Measurements from ENCODE around the gene FAM186B. TPM values are rescaled to one million over a fixed set of nuclear protein-coding genes. Genes with fewer than 3 reads are reported as not detected.

Gene FAM186B
- total RNA-seq, 4 donors from 2014 or later = 0.31 to 0.69 TPM; not detected in 2

DNA sequence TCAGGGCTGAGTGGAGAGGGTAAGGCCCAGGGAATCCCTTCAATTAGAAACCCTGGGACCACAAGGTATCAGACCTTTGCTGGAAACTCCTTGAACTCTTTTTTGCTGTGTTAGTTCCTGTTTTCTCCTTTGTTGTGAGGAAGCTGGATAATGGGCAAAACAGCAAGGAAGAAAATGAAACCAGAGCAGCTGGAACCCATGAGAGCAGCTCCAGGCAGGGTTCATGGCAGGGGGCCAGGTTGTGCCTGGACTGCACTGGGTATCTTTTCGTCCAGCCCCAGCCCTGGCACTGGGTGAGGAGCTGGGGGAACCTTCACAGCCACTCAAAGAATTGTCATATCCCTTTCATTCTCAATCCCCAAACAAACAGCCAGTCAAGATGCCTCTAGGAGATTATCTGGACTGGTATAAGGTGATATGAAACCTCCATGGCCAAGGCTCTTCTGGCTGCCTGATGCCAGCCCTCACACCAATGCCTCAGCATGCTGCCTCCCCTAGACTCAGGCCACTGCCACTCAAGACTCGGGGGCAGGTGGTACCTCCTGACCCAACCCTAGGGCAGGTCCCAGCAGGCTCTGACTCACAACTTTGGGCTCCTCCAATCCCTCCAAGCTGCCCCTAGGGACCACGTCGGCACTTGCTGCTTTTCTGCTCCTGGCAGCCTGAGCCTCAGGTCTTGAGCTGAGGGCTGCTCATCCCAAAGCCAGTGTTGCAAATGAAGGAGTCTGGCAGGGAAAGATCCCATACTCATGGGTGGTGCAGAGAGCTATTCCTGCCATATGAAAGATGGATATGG is 16.5 kb downstream of the FAM186B start:
- H3K27ac ChIP-seq = no peak overlapping the region
- 40% methylated on average over 1 of the region's 4 CpGs; no CpG with 5 or more reads in 1 of the 2 donors for WGBS, 2 donors (ENCODE audit: low coverage in 1 of 2)
- H3K36me3 ChIP-seq = peaks cover 0 to 23% of the 10 kb centered on the region in 2 donors
- H3K4me1 ChIP-seq = peaks cover 0 to 5% (median 0%) of the 10 kb centered on the region in 3 donors
- H3K9me3 ChIP-seq = peaks cover 0 to 5% (median 0%) of the 10 kb centered on the region in 3 donors
- no peak for TF ChIP-seq EP300 (IDR thresholded peaks at IDR 0.05)
- TF ChIP-seq, protein P1, sequence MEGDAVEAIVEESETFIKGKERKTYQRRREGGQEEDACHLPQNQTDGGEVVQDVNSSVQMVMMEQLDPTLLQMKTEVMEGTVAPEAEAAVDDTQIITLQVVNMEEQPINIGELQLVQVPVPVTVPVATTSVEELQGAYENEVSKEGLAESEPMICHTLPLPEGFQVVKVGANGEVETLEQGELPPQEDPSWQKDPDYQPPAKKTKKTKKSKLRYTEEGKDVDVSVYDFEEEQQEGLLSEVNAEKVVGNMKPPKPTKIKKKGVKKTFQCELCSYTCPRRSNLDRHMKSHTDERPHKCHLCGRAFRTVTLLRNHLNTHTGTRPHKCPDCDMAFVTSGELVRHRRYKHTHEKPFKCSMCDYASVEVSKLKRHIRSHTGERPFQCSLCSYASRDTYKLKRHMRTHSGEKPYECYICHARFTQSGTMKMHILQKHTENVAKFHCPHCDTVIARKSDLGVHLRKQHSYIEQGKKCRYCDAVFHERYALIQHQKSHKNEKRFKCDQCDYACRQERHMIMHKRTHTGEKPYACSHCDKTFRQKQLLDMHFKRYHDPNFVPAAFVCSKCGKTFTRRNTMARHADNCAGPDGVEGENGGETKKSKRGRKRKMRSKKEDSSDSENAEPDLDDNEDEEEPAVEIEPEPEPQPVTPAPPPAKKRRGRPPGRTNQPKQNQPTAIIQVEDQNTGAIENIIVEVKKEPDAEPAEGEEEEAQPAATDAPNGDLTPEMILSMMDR (IDR thresholded peaks at IDR 0.05) = no peak
- no peak for TF ChIP-seq POLR2A (IDR thresholded peaks at IDR 0.05)
- no peak for TF ChIP-seq POLR2AphosphoS5 (IDR thresholded peaks at IDR 0.05)
- ATAC-seq = no peak
- no peak overlapping the region for H3K4me3 ChIP-seq
- H3K27me3 ChIP-seq = no peaks in the 10 kb centered on the region

DNA sequence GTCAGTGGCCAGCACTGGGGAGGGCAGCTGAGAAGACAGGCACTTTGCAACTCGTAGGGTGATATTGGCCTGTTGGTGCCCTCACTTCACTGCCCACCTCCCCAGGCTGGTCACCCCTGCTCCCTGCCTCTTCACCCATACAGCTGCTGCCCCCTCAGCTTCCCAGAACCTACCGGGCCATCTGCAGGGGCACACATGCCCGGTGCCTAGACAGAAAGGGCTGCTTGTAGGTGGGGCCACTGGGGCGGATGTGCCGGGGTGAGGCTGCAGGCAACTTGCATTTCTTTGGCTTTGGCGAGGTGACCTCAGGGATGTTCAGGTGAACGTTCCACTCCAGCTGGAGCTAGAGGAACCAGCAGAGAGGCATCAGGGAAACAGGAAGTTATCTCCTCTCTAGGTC is 17.2 kb downstream of the FAM186B start:
- H3K4me3 ChIP-seq = no peak overlapping the region
- WGBS, 2 donors (ENCODE audit: low coverage in 1 of 2) = no CpG with 5 or more reads among the region's 7 CpGs
- peaks cover 0 to 5% (median 0%) of the 10 kb centered on the region in 3 donors for H3K9me3 ChIP-seq
- no peaks in the 10 kb centered on the region for H3K27me3 ChIP-seq
- TF ChIP-seq, protein P1 (IDR thresholded peaks at IDR 0.05) = no peak
- TF ChIP-seq POLR2AphosphoS5 (IDR thresholded peaks at IDR 0.05) (no peak), EP300 (IDR thresholded peaks at IDR 0.05) (no peak), POLR2A (IDR thresholded peaks at IDR 0.05) (no peak)
- ATAC-seq = no peak
- peaks cover 0 to 12% (median 4%) of the 10 kb centered on the region in 3 donors for H3K4me1 ChIP-seq
- peaks cover 0 to 23% of the 10 kb centered on the region in 2 donors for H3K36me3 ChIP-seq
- no peak overlapping the region for H3K27ac ChIP-seq

DNA sequence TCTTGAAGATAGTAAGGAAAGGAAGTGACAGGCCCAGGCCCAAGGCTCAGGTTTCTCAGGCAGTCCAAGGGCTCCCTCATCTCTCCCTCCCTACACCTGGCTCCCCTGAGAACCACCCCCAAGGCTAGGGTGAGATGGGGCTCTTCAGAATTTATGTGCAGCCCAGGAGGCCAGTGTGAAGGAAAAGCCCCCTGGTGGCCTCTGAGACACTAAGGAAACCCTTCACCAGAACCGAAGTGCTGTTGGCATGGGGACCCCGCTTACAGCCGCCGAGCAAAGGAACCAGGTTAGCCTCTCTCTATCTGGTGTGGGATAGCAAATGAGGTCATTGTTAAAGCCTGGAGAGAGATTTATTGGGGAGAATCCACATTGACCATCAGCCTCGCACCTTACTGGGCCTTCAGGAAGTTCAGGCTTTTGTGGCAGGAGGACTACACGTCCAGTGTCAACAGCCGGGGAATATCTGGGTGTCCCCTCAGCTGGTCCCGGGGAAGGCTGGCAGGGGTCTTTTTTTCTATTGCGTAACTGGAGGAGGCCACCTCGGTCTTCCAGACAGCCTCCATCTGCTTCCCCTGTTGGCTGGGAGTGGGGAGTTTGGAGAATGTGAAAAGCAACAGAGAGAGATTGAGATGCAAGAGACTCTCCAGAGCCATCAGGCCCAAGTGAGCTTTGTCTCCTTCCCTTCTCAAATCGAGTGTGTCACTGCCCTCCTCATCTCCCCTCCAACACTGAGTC is 18.1 kb downstream of the FAM186B start:
- peaks cover 0 to 5% (median 0%) of the 10 kb centered on the region in 3 donors for H3K9me3 ChIP-seq
- no peaks in the 10 kb centered on the region for H3K27me3 ChIP-seq
- H3K36me3 ChIP-seq = peaks cover 0 to 23% of the 10 kb centered on the region in 2 donors
- no CpG with 5 or more reads among the region's 11 CpGs for WGBS, 2 donors (ENCODE audit: low coverage in 1 of 2)
- ATAC-seq = no peak
- H3K4me1 ChIP-seq = peaks cover 0 to 21% (median 5%) of the 10 kb centered on the region in 3 donors
- TF ChIP-seq POLR2AphosphoS5 (IDR thresholded peaks at IDR 0.05) = no peak
- no peak for TF ChIP-seq POLR2A (IDR thresholded peaks at IDR 0.05)
- TF ChIP-seq EP300 (IDR thresholded peaks at IDR 0.05) = no peak
- TF ChIP-seq, protein P1 (IDR thresholded peaks at IDR 0.05) = no peak
- no peak overlapping the region for H3K4me3 ChIP-seq
- no peak overlapping the region for H3K27ac ChIP-seq

DNA sequence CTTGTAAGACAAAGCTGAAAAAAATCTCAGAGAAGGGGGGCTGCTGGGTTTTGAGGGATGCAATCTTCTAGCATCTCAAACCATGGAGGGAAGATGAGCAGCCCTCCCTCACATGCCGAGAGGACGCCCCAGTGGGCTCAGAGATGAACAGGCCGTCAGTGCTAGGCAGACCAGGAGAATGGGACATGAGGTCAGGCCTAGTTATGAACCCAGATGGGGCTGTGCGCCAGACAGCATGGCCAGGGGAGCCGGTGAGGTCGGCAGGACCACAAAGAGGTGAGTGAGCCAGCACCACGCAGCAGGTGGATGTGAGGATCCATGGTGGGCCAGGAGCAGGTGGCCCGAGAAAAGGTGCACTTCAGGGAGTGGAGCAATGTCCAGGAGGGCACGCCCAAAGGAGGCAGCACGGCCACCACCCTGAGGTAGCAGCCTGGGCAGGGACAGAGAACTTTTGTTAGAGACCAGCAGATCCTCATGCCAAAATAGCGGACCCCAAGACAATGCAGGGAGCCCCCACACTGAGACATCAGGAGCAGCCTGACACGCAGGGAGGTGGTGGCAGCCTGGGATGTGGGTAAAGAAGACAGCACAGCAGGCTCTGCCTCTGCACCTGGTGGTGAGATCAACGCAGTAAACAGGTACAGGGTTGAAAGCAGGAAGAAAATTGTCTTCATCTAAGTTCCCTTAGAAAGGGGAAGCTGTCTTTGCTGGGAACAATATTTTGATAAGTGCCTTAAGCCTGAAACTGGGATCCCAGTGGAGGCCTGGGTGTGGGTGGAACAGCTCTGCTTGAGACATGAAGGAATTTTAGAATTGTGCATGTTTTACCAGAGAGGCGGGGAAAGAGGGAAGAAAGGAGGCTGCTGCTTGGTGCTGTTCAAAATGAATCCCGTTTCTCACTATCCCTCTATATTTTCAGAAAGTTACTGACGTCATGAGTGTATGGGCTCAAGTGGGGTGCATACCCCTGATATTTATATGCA is 19.7 kb downstream of the FAM186B start:
- Histone ChIP-seq H3K4me3 (no peak overlapping the region), H3K4me1 (peaks cover 0 to 34% (median 7%) of the 10 kb centered on the region in 3 donors), H3K36me3 (peaks cover 0 to 23% of the 10 kb centered on the region in 2 donors), H3K27me3 (no peaks in the 10 kb centered on the region), H3K27ac (no peak overlapping the region), H3K9me3 (no peaks in the 10 kb centered on the region)
- WGBS, 2 donors (ENCODE audit: low coverage in 1 of 2) = 89 to 92% methylated on average over 8 of the region's 16 CpGs
- TF ChIP-seq, protein P1 (IDR thresholded peaks at IDR 0.05) = no peak
- TF ChIP-seq EP300 (IDR thresholded peaks at IDR 0.05) (no peak), POLR2AphosphoS5 (IDR thresholded peaks at IDR 0.05) (no peak), POLR2A (IDR thresholded peaks at IDR 0.05) (no peak)
- no peak for ATAC-seq
